Panc1 (cell line): ENCODE results near the gene STRAP.

ENCODE experiments used
- CTCF ChIP-seq: fragments of 450-650 bp; IDR thresholded peaks from 2 replicates; pipeline ENCODE4 v1.5.1; 2017; ENCODE audit warnings: mild to moderate bottlenecking
- POLR2AphosphoS5 ChIP-seq: IDR thresholded peaks from 2 replicates; pipeline ENCODE4 v1.6.1; 2012; ENCODE audit warnings: mild to moderate bottlenecking, low read depth, low read length, moderate library complexity
- REST ChIP-seq, 2 experiments: IDR thresholded peaks; 2 replicates each; pipeline ENCODE4 v1.6.1; 2011 to 2012; ENCODE audit warnings: low read depth in 2 of 2, control low read depth in 1 of 2, low read length in 1 of 2, mild to moderate bottlenecking in 1 of 2, moderate library complexity in 1 of 2; ENCODE audit not compliant: insufficient read depth in 1 of 2

- TF ChIP-seq CTCF: no peak
- no peak for TF ChIP-seq POLR2AphosphoS5
- no peak for TF ChIP-seq REST (IDR thresholded peaks at IDR 0.05; ENCODE audit: insufficient read depth in 1 of 2, low read depth in 2 of 2, low read length in 1 of 2)
Measured at GRCh38 chr12:15839682-15840081, 42.5 kb upstream of the STRAP start.
